Kidney epithelial cell (primary cell): Measurements from ENCODE around the gene LBX2. TPM values are rescaled to one million over a fixed set of nuclear protein-coding genes. Genes with fewer than 3 reads are reported as not detected.

Experiments used
- DNase-seq: peaks from one replicate; pipeline ENCODE4 v3.0.0-alpha.2; 2010; ENCODE audit warnings: low read depth
- H3K27me3 ChIP-seq: 2 replicates; pipeline ENCODE4 v1.6.0; 2011; ENCODE audit warnings: low read length; ENCODE audit not compliant: control insufficient read depth, insufficient read depth
- H3K36me3 ChIP-seq: 2 replicates; pipeline ENCODE4 v1.5.1; 2011; ENCODE audit warnings: low read length; ENCODE audit not compliant: control insufficient read depth, insufficient read depth
- H3K4me3 ChIP-seq: 2 replicates; pipeline ENCODE4 v1.5.1; 2011; ENCODE audit warnings: low read depth, mild to moderate bottlenecking, control low read depth, low read length
- CTCF ChIP-seq: IDR thresholded peaks from 2 replicates; pipeline ENCODE4 v1.5.1; 2011; ENCODE audit warnings: mild to moderate bottlenecking, moderate library complexity, low read length, control low read depth, inconsistent platforms; ENCODE audit not compliant: insufficient read depth, poor library complexity, severe bottlenecking
- total RNA-seq: library from RNA; depleted of rRNA; stranded (reverse); fragments of >200 nt; gene quantifications from 2 replicates; pipeline ENCODE4 v1.2.3, GENCODE V29; 2015

LBX2 gene
- total RNA-seq, 1 donor from 2014 or later, result 1.9 TPM

- no peak for DNase-seq
- TF ChIP-seq CTCF, result peak; percentile 3
- no peaks in the 10 kb centered on the region for H3K27me3 ChIP-seq
- peak overlapping the region; percentile 62 for H3K4me3 ChIP-seq
- peaks cover 4% of the 10 kb centered on the region for H3K36me3 ChIP-seq
These were observed 29.4 kb upstream of the LBX2 start for GRCh38 chr2:74528600-74529356.

GRCh38 chr2:74527741-74528140 is 28.3 kb upstream of the LBX2 start:
- TF ChIP-seq CTCF, result no peak
- peaks cover 4% of the 10 kb centered on the region for H3K36me3 ChIP-seq
- H3K4me3 ChIP-seq, result no peak overlapping the region
- no peaks in the 10 kb centered on the region for H3K27me3 ChIP-seq
- no peak for DNase-seq

- no peak overlapping the region for H3K4me3 ChIP-seq
- DNase-seq, result no peak
- H3K27me3 ChIP-seq, result no peaks in the 10 kb centered on the region
- peaks cover 4% of the 10 kb centered on the region for H3K36me3 ChIP-seq
- TF ChIP-seq CTCF, result no peak
These were observed 27.3 kb upstream of the LBX2 start for GRCh38 chr2:74526649-74527230.

- no peak within 1 kb of the TSS for H3K4me3 ChIP-seq
- H3K27me3 ChIP-seq, result no peaks in the 10 kb centered on the region
- TF ChIP-seq CTCF, result no peak
- H3K36me3 ChIP-seq, result peaks cover 4% of the 10 kb centered on the region
- DNase-seq, result no peak
These were observed 26.6 kb upstream of the LBX2 start, which contains the start of gene DQX1 for GRCh38 chr2:74525717-74526648. Gene DQX1 (minus strand): TSS chr2:74526231. CDS start chr2:74525729, 502 bp downstream.

- TF ChIP-seq CTCF, result no peak
- no peak for DNase-seq
- Histone ChIP-seq H3K4me3 (no peak overlapping the region), H3K27me3 (no peaks in the 10 kb centered on the region), H3K36me3 (peaks cover 4% of the 10 kb centered on the region)
These were observed 25.7 kb upstream of the LBX2 start for GRCh38 chr2:74524955-74525716.
